Thymus (tissue), 11 donors: Measurements from ENCODE around the gene RAP1B. TPM values are rescaled to one million over a fixed set of nuclear protein-coding genes. Genes with fewer than 3 reads are reported as not detected.
"Not testable (repeated sequence)": the region's sequence is repeated elsewhere in the genome, so short reads cannot be mapped to it uniquely, and the experiment has no call there.

Experiments used
- DNase-seq, 9 donors: peaks; one replicate each; pipeline ENCODE4 v3.0.0-alpha.2; 2013; ENCODE audit warnings: low spot score in 9 of 9, low read depth in 6 of 9, missing footprints in 1 of 9
- H3K27ac ChIP-seq, 2 donors: one replicate each; pipeline ENCODE4 v1.5.1; 2013; ENCODE audit warnings: control low read depth in 1 of 2, low read depth in 1 of 2, low read length in 1 of 2, mild to moderate bottlenecking in 1 of 2, moderate library complexity in 1 of 2
- H3K27me3 ChIP-seq, 2 donors: one replicate each; pipeline ENCODE4 v1.5.1; 2013; ENCODE audit warnings: low read length in 1 of 2; ENCODE audit not compliant: control insufficient read depth in 2 of 2, insufficient read depth in 1 of 2
- H3K36me3 ChIP-seq, 2 donors: one replicate each; pipeline ENCODE4 v1.5.1; 2013; ENCODE audit warnings: low read length in 1 of 2, mild to moderate bottlenecking in 1 of 2, moderate library complexity in 1 of 2; ENCODE audit not compliant: control insufficient read depth in 2 of 2, insufficient read depth in 2 of 2
- H3K4me1 ChIP-seq, 2 donors: one replicate each; pipeline ENCODE4 v1.5.1; 2013; ENCODE audit warnings: low read length in 2 of 2; ENCODE audit not compliant: control insufficient read depth in 2 of 2, insufficient read depth in 2 of 2
- H3K4me3 ChIP-seq, 2 donors: one replicate each; pipeline ENCODE4 v1.5.1; 2013; ENCODE audit warnings: low read length in 2 of 2, control low read depth in 1 of 2, mild to moderate bottlenecking in 1 of 2
- H3K9me3 ChIP-seq, 2 donors: one replicate each; pipeline ENCODE4 v1.5.1; 2013; ENCODE audit warnings: low read length in 1 of 2, mild to moderate bottlenecking in 1 of 2; ENCODE audit not compliant: control insufficient read depth in 2 of 2, insufficient read depth in 1 of 2
- WGBS: extraction: QIAGEN DNeasy Blood & Tissue Kit; methylation state at CpG from one replicate; pipeline ENCODE4 v1.1.7; 2013; 5-methylcytosine and 5-hydroxymethylcytosine counted together
- polyA plus RNA-seq: library from polyadenylated mRNA; stranded (reverse); fragments of 200-250 nt; gene quantifications from one replicate; pipeline ENCODE4 v1.2.3, GENCODE V29; 2013
- total RNA-seq: library from RNA; stranded (reverse); fragments of 120-200 nt; gene quantifications from one replicate; pipeline ENCODE4 v1.2.4, GENCODE V29; 2013
- donor health status: healthy.

RAP1B gene
- total and polyA plus RNA-seq, 2 donors = 172 to 230 TPM

- peaks cover 2 to 4% of the 10 kb centered on the region in 2 donors for H3K4me1 ChIP-seq
- 93% methylated on average over 2 of the region's 2 CpGs for WGBS
- no peaks in the 10 kb centered on the region for H3K9me3 ChIP-seq
- no peak overlapping the region for H3K4me3 ChIP-seq
- no peaks in the 10 kb centered on the region for H3K27me3 ChIP-seq
- peaks cover 0 to 11% of the 10 kb centered on the region in 2 donors for H3K36me3 ChIP-seq
- DNase-seq = no peak
- no peak overlapping the region for H3K27ac ChIP-seq
Measured at GRCh38 chr12:68636268-68636667, 25.6 kb downstream of the RAP1B start.

- not testable (repeated sequence) for DNase-seq, H3K36me3 ChIP-seq, H3K27me3 ChIP-seq, H3K9me3 ChIP-seq, H3K4me3 ChIP-seq, H3K4me1 ChIP-seq, H3K27ac ChIP-seq
- WGBS = 98% methylated on average over 3 of the region's 3 CpGs
Measured at GRCh38 chr12:68637439-68637838, 26.7 kb downstream of the RAP1B start.

DNA sequence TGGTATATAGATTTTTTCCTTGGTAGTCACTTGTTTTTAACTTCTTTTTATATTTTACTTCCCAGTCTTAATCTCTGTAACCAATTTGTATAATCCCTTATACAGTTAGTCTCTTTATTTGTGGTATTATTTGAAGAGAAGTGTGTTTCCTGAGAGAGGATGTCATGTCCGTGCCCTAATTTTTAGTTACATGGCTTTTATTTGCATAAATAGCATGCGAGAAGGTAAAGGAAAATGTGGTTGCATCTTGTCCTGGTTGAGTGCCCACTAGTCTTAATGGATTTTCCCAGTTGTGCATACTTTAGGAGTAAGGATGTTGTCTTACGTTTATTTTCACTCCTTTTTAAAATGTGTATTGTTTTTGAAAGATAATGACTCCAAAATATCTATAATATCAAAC lies 27.5 kb downstream of the RAP1B start:
- H3K36me3 ChIP-seq = peaks cover 5 to 12% of the 10 kb centered on the region in 2 donors
- no peak overlapping the region for H3K27ac ChIP-seq
- H3K4me3 ChIP-seq = no peak overlapping the region
- no peak for DNase-seq
- no peaks in the 10 kb centered on the region for H3K9me3 ChIP-seq
- H3K4me1 ChIP-seq = peaks cover 2 to 4% of the 10 kb centered on the region in 2 donors
- H3K27me3 ChIP-seq = no peaks in the 10 kb centered on the region
- 64% methylated on average over 3 of the region's 3 CpGs for WGBS

DNA sequence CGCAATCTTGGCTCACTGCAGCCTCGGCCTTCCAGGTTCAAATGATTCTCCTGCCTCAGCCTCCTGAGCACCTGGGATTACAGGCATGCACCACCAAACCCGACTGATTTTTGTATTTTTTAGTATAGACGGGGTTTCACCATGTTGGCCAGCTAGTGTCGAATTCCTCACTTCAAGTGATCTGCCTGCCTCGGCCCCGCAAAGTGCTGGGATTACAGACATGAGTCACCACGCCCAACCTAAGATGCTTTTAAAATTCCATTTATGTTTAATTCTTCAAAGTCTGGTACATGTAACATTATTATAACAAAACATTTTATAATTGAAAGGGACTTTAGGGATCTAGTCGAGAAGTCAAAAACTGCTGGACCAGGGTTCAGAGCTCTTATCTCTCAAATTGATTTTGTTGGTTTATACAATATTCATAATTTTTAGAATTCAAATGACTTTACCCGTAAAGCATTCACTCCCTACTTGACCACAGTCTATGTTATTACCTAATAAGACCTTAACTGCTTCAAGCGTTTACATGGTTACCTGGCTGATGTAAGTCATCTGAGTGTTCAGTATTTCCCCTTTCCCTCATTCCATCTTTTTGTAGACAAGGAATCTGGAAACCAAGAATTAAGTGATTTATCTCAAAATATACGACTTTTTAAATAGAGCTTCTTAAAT lies 28.2 kb downstream of the RAP1B start:
- no peak for DNase-seq
- peaks cover 5 to 12% of the 10 kb centered on the region in 2 donors for H3K36me3 ChIP-seq
- H3K9me3 ChIP-seq = no peaks in the 10 kb centered on the region
- H3K4me1 ChIP-seq = peaks cover 2 to 4% of the 10 kb centered on the region in 2 donors
- H3K27ac ChIP-seq = no peak overlapping the region
- H3K4me3 ChIP-seq = no peak overlapping the region
- H3K27me3 ChIP-seq = no peaks in the 10 kb centered on the region
- 95% methylated on average over 12 of the region's 12 CpGs for WGBS

DNA sequence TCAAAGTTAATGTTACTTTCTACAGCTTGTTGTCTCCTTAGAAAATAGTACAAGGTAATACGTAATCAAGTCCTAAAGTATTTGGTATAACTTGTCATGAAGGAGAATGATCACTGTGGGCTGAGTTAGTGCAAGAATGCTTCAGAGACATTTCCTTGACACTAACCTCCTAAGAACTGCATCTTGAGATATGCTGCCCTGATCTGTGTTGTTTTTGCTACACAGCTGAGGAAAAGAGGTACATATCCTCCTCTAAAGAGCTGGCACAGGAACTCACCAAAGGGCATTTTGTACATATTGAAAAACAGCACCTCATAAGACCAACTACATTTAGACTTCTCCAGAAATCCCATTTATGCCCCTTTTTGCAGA lies 28.7 kb downstream of the RAP1B start:
- Histone ChIP-seq H3K27ac (no peak overlapping the region), H3K9me3 (no peaks in the 10 kb centered on the region), H3K4me3 (no peak overlapping the region), H3K36me3 (peaks cover 5 to 12% of the 10 kb centered on the region in 2 donors), H3K4me1 (peaks cover 2 to 4% of the 10 kb centered on the region in 2 donors), H3K27me3 (no peaks in the 10 kb centered on the region)
- 96% methylated on average over 1 of the region's 1 CpG for WGBS
- peak in 1 of 9 donors; percentile 25 for DNase-seq

GRCh38 chr12:68641138-68641537 lies 30.4 kb downstream of the RAP1B start:
- H3K4me1 ChIP-seq = peaks cover 2 to 4% of the 10 kb centered on the region in 2 donors
- no peaks in the 10 kb centered on the region for H3K27me3 ChIP-seq
- H3K4me3 ChIP-seq = no peak overlapping the region
- no peak overlapping the region for H3K27ac ChIP-seq
- H3K9me3 ChIP-seq = no peaks in the 10 kb centered on the region
- WGBS = 45% methylated on average over 5 of the region's 5 CpGs
- peak in 1 of 9 donors; percentile 34 for DNase-seq
- peaks cover 5 to 17% of the 10 kb centered on the region in 2 donors for H3K36me3 ChIP-seq

DNA sequence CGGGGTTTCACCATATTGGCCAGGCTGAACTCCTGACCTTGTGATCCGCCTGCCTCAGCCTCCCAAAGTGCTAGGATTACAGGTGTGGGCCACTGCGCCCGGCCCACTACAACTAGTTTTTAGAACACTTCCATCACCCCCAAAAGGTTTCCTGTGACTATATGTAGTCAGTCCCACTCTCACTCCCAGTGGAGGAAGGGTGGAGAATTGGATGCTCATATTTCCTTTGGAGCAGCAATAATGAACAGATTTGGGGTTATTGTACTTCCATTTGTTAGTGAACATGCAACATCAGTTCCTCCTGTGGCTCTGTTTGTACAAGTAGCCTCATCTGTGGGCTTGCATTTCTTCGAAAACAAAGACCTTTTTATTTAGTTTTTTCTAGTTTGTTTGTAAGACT lies 35.8 kb downstream of the RAP1B start:
- 96% methylated on average over 5 of the region's 5 CpGs for WGBS
- no peak overlapping the region for H3K27ac ChIP-seq
- H3K4me3 ChIP-seq = no peak overlapping the region
- no peaks in the 10 kb centered on the region for H3K9me3 ChIP-seq
- peaks cover 9 to 32% of the 10 kb centered on the region in 2 donors for H3K36me3 ChIP-seq
- no peaks in the 10 kb centered on the region for H3K27me3 ChIP-seq
- no peak for DNase-seq
- no peaks in the 10 kb centered on the region for H3K4me1 ChIP-seq

- Histone ChIP-seq H3K36me3 (peaks cover 13 to 40% of the 10 kb centered on the region in 2 donors), H3K27ac (no peak overlapping the region), H3K9me3 (no peaks in the 10 kb centered on the region), H3K4me3 (no peak overlapping the region), H3K27me3 (no peaks in the 10 kb centered on the region), H3K4me1 (no peaks in the 10 kb centered on the region)
- no peak for DNase-seq
- WGBS = 96% methylated on average over 1 of the region's 1 CpG
Measured at GRCh38 chr12:68647507-68647906, 36.8 kb downstream of the RAP1B start.

GRCh38 chr12:68648179-68648578 lies 37.5 kb downstream of the RAP1B start:
- no peak for DNase-seq
- WGBS = 96% methylated on average over 3 of the region's 3 CpGs

More at GRCh38 chr12:68648179-68648578, 37.5 kb downstream of the RAP1B start:
- no peak overlapping the region for H3K4me3 ChIP-seq
- H3K9me3 ChIP-seq = no peaks in the 10 kb centered on the region
- no peaks in the 10 kb centered on the region for H3K27me3 ChIP-seq
- peaks cover 15 to 43% of the 10 kb centered on the region in 2 donors for H3K36me3 ChIP-seq
- no peak overlapping the region for H3K27ac ChIP-seq
- no peaks in the 10 kb centered on the region for H3K4me1 ChIP-seq
